ENCODE measurements around the gene CCDC184. TPM values are rescaled to one million over a fixed set of nuclear protein-coding genes. Genes with fewer than 3 reads are reported as not detected.

Gene CCDC184
- total RNA-seq, 2 experiments from 2014 or later = 0.25 to 0.37 TPM

Other genes with a start within 250 kb of the CCDC184 start
- gene TMEM106C, start 220.0 kb upstream of the CCDC184 start, total RNA-seq = 100 to 1,000 TPM; 159 to 248 TPM
- under 1 TPM in 1 of 2 experiments, not detected in 1; 0.05 TPM for gene COL2A1, start 179.2 kb upstream of the CCDC184 start, total RNA-seq
- gene SENP1, start 77.6 kb upstream of the CCDC184 start, total RNA-seq = 10 to 100 TPM; 44.4 to 61.8 TPM
- gene PFKM, start 64.3 kb upstream of the CCDC184 start, total RNA-seq = 10 to 100 TPM; 53.2 to 79.6 TPM
- gene ASB8, start 26.1 kb upstream of the CCDC184 start, total RNA-seq = 10 to 100 TPM; 28.8 to 33.0 TPM
- gene OR10AD1, start 19.6 kb downstream of the CCDC184 start, total RNA-seq = not detected
- 1 to 10 TPM; 5.6 to 6.2 TPM for gene ZNF641, start 167.3 kb downstream of the CCDC184 start, total RNA-seq